HG03139 (cell line): Measurements from ENCODE around the gene SLC3A2.
"Not testable (repeated sequence)": the region's sequence is repeated elsewhere in the genome, so short reads cannot be mapped to it uniquely, and the experiment has no call there.

Experiments used
- ATAC-seq: cut with Tn5 transposase; IDR thresholded peaks from one replicate; pipeline ENCODE4 v1.9.1; 2021; ENCODE audit not compliant: unreplicated experiment

SLC3A2 gene

DNA sequence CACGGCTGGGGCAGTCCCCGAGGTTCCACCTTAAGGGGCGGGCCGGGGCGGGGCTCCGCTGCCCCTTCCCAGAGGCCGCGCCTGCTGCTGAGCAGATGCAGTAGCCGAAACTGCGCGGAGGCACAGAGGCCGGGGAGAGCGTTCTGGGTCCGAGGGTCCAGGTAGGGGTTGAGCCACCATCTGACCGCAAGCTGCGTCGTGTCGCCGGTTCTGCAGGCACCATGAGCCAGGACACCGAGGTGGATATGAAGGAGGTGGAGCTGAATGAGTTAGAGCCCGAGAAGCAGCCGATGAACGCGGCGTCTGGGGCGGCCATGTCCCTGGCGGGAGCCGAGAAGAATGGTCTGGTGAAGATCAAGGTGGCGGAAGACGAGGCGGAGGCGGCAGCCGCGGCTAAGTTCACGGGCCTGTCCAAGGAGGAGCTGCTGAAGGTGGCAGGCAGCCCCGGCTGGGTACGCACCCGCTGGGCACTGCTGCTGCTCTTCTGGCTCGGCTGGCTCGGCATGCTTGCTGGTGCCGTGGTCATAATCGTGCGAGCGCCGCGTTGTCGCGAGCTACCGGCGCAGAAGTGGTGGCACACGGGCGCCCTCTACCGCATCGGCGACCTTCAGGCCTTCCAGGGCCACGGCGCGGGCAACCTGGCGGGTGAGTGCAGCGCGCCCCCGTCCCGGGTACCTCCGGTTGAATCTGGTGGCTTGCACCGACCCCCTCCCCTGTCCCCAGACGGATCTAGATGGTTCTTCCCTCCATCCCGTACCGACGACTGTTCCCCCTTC lies at the start of gene SLC3A2:
Gene SLC3A2, plus strand, starts transcription at position 94 of the 776 bp plus-strand sequence. Its CDS starts 128 bp downstream, at position 222.
- peak; percentile 62 for ATAC-seq

DNA sequence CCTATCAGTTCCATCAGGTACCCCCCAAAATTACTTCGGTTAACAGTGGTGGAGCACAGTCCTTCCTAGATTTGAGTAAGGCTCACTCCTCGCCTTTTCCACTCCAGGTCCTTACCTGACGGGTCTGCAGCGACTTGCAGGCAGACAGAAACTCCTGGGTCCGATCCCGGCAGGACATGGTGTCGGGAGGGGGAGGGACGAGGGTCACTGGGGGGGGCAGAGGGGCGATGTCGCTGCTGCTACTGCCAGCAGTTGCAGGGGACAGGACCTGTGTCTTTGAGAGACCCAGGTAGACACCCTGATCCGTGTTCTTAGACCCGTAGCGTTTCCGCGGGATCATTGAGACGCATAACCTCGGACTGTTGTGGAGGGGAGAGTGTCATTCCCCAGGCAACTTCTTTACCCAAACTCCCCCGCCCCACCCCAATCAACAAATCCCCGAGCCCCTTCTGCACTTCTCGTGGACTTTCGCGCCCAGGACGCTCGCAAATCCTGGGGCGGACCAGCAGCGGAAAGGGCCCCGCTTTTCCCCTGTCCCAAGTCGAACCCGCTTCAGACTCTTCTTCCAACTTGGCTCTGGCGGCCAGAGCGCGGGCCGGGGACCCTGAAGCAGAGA lies 49.7 kb upstream of the SLC3A2 start:
- no peak for ATAC-seq

DNA sequence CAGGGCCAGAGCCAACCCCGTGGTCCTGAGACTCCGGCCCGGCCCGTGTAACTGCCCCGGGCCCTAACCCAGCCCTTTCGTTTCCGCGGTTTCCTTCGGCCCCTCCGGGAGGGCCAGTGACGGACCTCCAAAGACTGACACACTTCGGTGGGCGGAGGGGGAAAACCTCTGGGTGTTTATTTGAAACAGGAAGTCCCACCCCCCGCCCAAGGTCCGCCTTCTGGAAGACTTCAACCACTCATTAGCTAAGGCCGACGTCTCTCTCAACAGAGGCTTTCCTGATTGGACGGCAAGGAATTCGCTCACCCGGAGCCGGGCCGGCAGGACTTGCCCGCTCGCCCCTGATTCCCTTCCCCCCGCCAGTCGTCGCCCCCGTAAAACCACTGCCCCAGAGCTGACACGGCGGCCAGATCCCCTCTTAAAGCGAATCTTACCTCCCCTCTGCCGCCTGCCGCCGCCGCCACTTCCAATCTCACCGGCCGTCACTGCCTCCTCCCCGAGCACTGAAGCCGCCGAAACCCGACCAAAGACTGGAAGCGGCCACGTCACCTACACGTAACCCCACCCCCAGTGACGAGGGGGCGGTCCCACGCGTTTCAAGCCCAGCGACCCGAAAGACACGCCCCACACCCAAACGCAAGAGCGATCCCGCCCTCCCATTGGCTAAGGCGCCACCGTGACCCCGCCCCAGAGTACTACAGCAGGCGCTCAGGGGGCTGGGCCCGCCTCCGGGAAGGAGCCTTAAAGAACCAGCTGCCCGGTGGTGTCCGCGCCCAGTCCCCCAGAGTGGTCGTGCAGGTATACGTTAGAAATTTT lies 49.0 kb upstream of the SLC3A2 start, which contains the start of gene STX5:
Gene STX5, minus strand, starts transcription at position 532 of the 816 bp plus-strand sequence. CDS start 808 bp downstream, outside the sequence.
- ATAC-seq = peak; percentile 81

DNA sequence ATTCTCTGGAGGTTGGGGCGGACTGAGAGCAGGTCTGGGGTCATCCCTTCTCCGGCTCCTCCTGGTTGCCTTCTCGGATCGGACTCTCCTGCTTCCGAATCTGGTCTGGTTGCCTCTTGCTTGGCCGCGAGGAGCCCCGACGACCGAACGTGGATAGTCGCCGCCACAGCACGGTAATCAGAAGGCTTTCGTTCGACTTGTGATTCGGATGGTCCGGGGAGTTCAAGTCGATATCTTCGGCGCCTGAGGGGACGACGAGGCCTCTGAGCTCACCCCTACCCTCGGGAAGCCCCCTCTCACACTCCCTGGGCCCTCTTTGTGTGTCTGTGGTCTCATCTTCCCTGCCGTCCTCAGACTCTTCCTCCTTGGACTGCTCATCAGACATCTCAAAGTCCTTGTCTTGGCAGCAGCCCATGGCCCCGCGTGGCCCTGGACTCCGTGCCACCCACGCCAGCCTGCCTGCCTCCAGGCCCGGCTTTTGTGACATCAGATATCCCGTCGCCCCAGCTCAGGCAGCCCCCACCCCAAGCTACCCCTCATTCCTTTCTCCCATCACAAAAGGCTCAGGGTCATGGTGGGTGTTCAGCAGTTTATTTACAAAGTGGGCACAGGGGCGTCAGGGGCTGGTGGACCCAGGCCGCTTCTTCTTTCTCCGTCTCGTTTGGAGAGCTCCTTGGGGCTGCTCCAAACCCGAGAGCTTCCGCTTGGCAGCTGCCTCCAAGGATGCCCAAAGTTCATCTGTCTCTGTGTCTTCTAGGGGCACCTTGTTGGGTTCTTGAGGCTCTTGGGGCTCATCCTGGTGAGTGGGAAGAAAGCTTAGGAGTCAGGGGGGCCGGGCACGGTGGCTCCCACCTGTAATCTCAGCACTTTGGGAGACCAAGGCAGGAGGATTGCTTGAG lies 48.1 kb upstream of the SLC3A2 start, which contains the start of gene TEX54:
Gene TEX54, minus strand, starts transcription at position 506 of the 899 bp plus-strand sequence.
- ATAC-seq = no peak

DNA sequence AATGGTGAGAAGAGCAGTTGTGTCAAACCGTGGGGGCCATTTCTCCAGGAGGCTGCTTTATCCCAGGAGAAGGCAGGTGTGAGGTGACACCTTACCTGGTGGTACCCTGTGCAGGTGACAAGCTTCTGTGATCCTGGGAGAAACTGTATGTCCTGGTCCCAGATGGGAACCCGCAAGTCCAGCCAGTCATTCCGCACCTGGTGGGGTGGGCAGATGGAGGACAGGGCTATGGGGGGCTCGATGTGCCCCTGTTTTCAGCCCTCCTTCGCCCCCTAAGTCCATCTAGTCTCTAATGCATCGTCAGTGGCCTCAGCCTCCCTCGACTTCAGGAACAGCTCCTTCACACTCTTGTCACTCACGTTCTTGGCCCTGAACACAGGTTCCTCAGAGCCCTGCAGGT lies 45.4 kb upstream of the SLC3A2 start:
- no peak for ATAC-seq

DNA sequence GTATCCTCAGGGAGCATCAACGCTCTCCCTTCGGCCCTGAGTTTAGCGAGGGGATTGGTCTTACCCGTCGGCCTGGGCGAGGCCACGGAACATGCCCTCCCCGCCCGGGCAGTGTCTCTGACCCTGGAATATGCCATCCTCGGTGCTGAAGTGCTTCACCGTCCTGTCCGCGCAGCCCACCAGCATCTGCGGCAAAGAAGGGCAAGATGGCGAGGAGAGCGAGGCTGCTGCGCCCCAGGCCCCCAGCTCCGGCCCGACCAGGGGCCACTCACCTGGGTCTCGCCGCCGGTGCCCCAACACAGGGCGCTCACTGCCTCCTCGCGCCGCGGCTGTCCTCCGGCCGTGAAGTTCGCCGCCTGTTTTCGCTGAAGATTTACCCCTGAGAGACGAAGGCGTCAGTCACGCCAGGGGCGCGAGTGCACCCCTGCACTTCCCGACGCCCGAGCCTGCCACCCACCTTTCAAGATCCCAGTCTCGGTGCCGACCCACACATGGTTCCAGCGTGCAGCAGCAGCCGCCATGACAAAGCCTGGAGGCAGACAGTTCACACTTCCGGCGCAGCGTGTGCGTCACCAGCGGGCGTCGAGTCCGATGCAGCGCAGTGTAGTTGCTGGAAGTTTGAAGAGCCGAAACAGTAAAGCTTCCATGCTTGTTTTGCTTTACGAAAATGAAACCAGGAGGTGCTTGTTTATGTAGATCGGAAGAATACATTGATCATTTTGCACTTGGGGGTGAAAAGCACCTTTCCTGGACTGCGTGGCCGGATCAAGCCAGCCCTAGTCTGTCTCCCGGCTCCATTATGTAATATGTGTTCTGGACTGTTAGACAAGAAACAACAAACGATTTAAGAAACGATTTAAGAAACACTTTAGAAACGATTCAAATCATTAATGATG lies 41.4 kb upstream of the SLC3A2 start, which contains the start of gene WDR74:
Gene WDR74, minus strand, starts transcription at position 541 of the 896 bp plus-strand sequence. Its CDS starts 20 bp downstream, at position 521.
- no peak for ATAC-seq

DNA sequence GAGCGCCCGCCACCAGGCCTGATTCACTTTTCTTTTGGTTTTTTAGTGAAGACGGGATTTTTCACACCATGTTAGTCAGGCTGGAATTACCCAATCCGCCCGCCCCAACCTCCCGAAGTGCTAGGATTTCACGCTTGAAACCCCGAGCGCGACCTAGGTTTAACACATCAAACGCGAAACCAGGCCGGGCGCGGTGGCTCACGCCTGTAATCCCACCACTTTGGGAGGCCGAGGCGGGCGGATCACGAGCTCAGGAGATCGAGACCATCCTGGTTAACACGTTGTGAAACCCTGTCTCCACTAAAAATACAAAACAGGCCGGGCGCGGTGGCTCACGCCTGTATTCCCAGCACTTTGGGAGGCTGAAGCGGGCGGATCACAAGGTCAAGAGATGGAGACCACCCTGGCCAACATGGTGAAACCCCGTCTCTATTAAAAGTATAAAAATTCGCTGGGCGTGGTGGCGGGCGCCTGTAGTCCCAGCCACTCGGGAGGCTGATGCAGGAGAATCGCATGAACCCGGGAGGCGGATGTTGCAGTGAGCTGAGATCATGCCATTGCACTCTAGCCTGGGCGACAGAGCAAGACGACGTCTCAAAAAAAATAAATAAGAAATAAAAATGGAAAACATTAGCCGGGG lies 39.9 kb upstream of the SLC3A2 start:
- ATAC-seq = not testable (repeated sequence)

DNA sequence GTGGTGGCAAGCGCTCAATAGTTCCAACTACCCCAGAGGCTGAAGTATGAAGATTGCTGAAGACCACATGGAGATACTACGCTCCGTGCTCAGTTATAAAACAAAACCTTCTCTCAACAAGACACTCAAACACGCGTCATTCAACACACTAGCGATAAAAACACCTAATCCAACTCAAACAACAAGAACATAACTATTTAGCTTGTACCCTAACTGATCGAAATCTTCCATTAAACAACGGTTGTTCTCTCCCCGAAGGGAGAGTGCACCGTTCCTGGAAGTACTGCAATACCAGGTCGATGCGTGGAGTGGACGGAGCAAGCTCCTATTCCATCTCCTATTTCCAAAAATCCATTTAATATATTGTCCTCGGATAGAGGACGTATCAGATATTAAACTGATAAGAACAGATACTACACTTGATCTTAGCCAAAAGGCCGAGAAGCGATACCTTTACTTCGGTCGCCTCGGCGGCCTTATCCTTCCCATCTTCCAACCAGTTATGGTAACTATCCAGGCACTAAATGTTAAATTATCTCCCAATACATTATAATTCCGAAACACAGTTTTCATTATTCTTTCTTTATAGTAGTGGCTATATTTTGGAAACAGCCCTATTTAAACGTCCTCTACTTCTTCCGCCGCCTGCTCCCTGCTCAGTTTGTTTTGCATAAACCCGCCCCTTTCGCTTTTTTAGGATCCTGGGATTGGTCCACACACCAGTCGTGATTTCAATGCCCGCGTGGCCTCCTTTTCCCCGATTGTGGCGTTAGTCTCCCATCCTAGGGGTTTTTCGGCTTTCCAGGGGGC lies 39.1 kb upstream of the SLC3A2 start:
- ATAC-seq = peak; percentile 49

DNA sequence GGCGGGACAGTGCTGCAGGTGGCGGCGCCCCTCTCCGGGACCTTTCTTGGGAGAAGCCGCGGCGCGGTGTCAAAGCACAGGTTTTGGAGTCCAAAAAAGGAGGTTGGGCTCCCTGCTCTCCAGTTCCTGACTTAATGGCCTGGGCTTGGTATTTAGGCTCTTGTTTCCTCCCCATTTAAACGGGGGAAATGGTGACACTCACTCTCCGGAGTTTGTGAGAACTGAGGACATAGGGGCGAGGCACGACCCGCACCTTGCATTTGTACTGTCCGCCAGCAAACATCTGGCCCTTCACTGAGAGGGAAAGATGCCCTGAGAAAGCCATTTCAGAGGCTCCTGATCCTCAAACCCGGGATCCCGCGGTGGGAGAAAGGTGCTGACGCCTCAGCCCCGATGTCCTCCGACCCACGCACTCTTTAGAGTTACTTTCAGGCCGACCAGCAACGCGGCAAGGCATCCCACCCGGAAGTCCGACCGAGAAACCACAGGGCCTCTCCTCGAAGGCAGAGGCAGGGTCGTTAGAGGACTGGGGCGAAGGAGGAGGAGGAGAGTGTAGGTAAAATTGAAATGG lies 38.4 kb upstream of the SLC3A2 start:
- no peak for ATAC-seq

DNA sequence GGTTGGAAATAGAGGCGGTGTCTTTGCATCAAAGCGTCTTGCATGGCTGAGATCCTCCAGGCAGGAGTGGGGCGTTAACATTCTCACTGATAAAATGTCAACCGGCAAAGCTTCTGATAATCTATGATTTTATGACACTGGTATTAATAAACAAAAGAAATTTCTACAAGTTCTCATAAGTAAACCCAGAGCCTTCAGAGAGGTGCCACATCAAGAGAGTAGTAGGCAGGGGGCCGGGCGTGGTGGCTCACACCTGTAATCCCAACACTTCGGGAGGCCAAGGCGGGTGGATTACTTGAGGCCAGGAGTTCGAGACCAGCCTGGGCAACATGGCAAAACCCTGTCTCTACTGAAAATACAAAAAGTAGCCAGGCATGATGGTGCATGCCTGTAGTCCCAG lies 37.8 kb upstream of the SLC3A2 start:
- ATAC-seq = not testable (repeated sequence)

DNA sequence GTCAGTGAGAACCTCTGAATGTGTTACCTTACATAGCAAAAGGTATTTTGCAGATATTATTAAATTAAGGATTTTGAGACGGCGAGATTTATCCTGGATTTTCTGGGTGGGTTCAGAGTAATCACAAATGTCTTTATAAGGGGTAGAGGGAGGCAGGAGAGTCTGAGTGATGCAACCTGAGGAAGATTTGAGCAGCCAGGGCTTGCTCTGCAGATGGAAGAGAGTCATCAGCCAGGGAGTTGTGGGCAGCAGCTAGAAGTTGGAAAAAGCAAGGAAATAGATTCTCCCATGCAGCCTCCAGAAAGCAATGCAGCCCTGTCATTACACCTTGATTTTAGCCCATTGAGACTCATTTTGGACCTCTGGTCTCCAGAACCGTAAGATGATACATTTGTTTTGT lies 37.2 kb upstream of the SLC3A2 start:
- ATAC-seq = no peak

DNA sequence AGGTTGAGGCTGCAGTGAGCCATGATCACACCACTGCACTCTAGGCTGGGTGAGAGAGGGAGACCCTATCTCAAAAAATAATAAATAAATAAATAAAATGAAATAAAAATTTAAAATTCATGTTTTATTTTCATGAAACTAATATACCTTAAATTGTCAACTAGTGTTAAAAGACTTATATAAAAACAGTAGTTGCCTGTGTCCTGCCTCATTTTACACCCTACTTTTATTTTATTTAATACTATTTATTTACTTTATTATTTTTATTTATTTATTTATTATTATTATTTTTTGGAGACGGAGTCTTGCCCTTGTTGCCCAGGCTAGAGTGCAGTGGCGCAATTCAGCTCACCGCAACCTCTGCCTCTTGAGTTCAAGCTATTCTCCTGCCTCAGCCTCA lies 36.5 kb upstream of the SLC3A2 start:
- no peak for ATAC-seq

DNA sequence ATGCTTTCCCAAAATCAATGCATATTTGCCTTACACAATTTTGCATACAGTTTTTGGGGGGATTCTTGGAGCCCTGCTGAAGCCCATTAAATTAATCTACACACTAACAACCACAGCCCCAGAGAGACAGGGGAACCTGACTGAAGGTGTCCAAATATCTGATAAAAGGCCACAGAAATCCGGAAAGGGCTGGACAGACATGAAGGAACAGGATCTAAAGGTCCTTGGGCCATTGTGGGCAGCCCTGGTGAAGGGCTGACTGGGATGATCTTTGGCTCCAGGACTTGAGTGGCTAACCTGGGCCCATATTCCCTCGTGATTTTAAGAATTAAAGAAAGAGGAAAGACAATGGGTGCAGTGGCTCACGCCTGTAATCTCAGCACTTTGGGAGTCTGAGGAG lies 34.5 kb upstream of the SLC3A2 start:
- no peak for ATAC-seq

DNA sequence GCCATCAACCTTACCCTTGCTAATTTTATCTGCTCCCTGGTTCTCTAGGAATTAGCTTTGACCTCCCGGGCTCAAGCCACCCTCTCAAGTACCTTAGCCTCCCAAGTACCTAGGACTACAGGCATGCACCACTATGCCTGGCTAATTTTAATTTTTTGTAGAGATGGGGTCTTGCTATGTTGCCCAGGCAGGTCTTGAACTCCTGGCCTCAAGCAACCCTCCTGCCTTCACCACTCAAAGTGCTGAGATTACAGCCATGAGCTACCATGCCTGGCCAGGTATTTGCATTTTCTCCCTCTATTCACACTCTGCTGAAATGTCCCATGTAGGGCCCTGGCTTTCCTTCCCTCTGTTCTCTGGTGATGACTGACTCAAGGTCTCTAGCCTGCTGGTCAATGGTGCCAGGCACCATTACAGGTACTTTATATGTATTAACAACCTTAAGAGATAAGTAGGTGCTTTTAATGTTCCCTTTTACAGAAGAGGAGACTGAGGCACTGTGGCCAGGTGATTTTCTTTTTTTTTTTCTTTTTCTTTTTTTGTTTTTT lies 32.9 kb upstream of the SLC3A2 start:
- no peak for ATAC-seq

DNA sequence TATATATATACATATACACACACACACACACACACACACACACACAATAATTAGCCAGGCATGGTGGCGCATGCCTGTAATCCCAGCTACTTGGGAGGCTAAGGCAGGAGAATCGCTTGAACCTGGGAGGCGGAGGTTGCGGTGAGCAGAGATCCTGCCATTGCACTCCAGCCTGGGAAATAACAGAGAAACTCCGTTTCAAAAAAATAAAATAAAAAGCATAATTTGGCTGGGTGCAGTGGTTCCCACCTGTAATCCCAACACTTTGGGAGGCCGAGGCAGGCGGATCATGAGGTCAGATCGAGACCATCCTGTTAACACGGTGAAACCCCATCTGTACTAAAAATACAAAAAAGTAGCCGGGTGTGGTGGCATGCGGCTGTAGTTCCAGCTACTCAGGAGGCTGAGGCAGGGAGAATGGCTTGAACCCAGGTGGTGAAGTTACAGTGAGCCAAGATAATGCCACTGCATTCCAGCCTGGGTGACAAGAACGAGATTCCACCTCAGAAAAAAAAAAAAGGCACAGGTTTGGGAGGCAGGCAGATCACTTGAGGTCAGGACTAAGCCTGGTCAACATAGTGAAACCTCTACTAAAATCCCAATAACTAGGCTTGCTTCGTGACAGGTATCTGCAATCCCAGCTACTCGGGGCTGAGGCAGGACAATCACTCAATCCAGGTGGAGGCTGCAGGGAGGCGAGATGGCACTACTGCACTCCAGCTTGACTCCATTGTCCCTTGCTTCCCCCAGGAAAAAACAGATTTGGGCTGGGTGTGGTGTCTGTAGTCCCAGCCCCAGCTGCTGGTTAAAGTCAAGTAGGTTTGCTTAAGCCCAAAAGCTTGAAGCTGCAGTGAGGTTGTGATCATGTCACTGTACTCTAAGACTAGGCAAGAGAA lies 29.5 kb upstream of the SLC3A2 start:
- no peak for ATAC-seq

DNA sequence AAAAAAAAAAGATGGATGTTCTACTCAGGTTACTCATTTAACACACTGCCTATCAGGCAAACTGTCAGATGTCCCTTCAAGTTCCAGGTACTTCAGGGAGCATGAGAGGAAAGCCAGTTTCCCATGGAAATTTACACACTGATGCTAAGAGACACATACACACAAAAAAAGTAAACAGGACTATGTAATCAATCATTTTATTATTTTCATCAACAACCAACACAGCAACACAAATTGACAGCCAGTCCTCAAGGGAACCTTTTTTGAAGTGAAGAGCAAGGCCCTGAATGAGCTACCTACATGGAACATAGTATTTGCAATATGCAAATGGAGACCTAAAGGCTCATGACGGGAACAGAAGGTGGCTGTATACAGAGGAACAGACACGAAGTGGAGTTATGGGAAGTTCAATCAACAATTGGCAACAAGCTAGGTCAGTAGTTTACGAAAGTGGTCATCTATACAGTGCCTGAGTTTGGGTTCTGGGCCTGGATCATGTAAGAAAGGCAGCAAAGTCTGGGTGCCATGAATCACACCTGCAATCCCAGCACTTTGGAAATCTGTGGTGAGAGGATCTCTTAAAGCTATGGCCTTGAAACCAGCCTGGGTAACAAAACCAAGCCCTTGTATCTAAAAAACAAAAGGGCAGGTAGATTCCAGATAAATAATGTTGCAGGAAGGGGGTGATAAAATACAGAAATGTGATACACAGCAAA lies 28.7 kb upstream of the SLC3A2 start:
- no peak for ATAC-seq
